CD4-positive, alpha-beta T cell treated with Interferon gamma for 1 hour (primary cell): Measurements from ENCODE around the gene PTPRM.
"Not testable (repeated sequence)": the region's sequence is repeated elsewhere in the genome, so short reads cannot be mapped to it uniquely, and the experiment has no call there.

ENCODE experiments used
- DNase-seq: peaks from one replicate; pipeline ENCODE4 v3.0.0-alpha.2; 2020

PTPRM gene

DNA sequence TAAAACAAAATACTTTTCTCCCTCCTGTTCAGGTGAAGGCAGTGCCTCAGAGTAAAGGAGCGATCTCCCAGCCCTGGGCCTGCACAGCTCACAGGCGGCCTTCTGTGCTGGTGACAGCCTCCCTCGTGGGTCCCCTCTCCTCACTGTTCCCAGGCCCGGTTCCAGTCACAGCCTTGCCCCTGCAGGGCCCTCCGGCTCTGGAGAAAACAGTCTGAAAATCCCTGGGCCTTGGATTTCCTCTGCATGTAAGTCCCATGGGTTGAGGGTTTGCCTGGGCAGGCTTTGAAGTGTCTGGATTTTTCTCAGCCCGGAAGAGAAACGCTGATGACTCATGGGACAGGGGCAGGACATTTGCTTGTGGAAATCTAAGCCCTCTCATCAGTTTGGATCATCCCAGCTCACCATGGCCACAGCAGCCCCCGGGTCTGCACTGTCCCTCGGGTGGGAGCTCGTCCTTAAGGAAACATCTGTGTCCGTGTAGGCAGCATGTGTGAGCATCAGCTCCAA lies 856.0 kb downstream of the PTPRM start:
- no peak for DNase-seq

DNA sequence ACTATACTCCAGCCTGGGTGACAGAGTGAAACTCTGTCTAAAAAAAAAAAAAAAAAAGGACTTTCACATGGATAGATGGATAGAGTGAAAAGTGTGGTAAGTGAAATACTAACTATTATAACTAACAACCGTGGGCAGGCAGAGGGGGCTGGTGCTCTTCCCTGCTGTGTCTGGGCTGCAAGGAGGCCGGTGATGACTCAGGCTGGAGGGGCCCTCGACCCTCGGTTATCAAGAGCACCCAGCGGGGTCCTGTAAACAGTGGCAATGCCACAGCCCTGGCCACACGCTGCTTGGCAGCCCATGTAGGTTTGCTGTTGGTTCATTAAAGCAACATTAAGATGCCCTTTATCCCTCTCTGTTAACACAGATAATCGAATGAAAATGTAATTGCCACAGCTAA lies 857.4 kb downstream of the PTPRM start:
- DNase-seq: no peak

DNA sequence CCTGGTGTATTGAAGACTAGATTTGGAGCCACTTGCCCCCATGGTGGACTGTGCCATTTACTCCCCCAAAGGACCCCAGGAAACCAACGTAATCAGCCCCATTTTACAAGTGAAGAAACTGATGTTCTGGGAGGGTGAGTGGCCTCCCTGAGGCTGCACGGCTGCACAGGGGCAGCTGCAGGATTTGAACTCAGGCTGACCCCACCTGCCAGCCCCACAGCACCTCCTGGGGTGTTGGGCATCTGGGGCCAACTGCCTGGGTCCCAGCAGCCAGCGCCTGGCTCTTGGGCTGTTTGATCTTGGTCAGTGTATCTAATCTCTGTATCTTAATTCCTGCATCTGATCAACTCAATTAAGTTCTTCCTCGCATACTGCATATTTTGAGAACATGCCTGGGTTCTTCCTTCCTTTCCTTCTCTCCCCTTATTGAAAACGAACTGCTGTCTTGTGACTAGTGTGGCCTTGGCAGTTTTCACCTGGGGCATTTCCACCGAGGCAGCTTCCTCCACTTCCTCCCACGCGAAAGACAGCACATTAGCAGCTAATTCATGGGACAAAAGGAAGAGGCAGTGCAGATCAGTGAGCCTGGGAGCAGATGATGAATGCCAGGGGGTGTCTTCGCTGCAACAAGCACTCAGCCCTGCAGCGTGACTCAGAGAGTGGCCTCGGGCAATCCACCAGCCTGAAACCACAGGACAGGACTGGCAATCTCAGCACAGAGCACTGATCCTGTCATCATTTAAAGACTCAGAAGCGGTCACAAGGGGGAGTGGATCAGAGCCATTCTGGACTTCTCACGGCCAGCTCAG lies 858.0 kb downstream of the PTPRM start:
- no peak for DNase-seq

DNA sequence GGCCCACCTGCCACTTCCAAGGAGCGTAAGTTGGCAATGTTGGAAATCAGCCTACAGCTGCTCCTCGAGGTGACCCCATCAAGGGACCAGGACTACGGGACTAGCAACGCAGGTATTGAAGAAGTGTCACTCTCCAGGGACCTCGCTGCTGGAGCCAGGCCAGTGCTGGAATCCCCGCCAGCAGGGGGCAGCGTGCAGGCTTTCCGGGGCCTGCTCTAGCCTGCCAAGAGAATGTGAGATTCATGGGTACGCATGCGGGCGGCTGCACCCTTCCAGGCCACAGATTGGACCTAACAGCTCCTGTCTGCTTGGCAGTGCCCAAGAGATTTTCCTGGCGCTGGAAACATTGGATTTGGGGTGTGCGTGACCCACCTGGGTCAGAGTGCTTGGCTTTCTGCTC lies 859.3 kb downstream of the PTPRM start:
- no peak for DNase-seq

DNA sequence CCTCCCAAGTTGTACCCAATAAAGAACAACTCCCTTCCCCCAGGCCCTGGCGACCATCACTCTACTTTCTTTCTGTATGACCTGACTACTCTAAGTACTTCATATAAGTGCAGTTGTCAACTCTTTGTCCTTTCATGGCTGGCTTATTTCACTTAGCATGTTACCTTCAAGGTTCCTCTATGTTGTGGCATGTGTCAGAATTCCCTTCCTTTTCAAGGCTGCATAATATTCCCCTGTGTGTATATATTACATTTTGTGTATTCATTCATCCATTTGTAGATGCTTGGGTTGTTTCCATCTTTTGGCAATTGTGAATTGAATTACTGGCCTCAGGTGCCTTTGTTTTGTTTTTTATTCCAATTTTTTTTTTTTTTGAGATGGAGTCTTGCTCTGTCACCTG lies 860.2 kb downstream of the PTPRM start:
- no peak for DNase-seq

DNA sequence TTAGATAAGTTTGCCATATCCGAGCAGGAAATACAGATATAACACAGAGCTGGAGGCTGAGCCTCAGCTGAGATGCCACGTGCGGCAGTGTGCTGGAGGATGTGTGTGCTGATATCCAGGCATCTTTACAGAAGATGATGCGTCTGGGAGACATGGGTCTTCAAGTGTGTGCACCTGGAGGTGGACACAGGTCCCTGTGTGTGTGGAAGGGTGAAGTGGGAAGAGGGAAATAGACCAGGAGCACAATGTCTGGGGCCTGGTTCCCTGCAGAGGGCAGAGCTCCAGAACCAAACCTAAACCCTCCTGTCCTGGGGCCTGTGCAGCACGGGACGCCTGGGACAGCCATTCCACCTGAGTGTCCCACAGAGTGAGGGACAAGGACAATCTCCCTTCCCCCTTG lies 861.8 kb downstream of the PTPRM start:
- no peak for DNase-seq

DNA sequence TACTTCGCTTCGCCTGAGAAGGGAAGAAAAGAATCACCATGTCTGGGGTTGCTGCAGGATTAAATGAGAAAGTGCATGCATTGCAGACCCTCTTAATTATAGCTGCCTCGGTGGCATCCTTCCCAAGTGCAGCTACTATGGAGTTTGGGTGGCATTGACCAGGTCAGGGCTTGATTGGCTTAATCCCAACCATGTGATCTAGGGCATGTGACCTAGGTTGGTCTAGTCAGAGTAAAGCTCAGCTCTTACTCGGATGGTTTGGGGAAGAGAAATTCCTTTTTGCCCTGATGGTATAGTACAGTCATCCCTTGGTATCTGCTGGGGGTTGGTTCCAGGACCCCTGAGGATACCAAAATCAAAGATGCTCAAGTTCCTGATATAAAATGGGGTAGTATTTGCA lies 863.9 kb downstream of the PTPRM start:
- DNase-seq: no peak

DNA sequence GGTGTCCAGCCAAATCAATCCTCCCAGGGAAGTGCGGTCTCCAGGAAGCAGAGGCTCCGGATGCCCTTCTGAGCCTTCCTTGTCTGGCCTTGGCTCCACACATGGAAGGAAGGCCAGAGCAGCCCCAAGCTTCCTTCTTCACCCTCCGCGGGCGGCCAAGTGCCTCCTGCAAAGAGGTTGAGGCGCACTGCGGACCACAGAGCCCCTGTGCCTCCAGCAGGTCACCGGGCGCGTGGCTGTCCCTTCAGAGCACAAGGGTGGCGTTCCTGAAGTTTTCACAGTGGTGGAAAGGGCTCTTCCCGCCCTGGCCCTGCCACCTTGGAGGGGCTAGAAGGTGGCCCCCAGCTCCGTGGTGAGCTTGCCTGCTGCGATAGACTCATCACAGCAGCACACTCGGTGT lies 866.2 kb downstream of the PTPRM start:
- no peak for DNase-seq

DNA sequence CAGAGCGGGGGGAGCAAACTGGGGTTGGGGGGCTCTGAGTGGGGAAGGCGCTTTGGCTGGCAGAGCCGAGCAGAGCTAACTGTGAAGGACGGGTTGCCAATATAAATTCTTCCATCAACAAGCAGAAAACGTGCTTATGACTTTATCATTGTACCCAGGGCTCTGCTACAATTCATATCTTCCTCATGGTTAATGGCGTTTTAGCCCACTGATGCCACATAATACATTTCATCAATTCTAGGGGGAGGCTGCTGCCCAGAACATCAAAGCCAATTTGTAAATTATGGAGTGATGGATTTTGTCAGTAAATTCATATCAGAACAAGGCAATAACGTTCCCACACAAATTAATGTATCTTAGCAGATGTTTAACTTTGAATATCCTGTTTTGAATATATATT lies 866.7 kb downstream of the PTPRM start:
- DNase-seq: no peak

DNA sequence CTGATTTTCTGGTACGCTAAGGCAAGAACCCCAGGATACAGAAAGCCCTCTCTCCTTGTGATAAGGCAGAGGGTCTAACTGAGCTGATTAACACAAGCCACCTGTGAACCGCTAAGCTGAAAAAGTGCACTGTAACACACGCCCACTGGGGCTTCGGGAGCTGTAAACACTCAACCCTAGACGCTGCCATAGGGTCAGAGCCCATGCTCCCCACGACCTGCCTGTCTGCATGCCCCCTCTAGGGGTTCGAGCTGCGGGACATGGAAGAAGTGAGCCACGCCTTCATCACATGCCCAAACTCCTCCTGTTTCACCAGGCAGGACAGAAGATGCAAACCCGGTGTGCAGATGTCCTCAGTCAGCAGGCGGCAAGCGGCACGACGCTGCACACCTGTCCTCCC lies 868.3 kb downstream of the PTPRM start:
- no peak for DNase-seq

DNA sequence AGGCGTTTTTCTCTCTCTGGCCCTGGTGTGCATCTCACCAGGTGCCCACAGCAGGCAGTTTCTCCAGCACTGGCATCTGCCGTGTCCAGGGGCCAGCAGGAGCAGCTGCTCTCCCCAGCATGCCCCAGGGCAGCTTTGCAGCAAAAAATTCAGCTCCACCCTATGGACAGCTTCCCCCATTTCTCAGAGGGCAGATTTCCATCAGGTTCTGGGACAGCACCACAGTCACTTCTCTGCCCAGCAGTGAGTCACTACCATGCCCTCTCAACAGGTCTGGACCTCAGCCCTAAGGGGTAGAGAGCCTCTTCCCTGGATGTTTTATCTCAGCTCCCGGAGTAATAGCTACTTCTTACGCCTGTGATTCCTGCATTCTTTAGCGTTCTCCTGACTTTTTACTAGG lies 871.9 kb downstream of the PTPRM start:
- DNase-seq: no peak

DNA sequence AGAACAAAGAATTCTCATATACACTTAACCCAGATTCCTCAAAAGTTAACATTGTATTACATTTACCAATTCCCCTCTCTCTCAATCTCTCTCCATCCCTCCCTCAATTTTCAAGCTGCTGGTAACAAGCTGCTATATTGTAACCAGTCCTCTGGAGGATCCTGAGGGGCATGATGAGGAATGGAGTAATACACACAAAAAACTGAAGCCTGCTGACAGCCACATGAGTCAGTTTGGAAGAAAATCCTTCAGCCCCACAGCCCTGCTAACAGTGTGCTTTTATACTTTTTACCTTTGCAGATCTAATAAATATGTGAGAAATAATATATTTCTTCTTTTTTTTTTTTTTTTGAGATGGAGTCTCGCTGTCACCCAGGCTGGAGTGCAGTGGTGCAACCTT lies 876.4 kb downstream of the PTPRM start:
- DNase-seq: no peak

DNA sequence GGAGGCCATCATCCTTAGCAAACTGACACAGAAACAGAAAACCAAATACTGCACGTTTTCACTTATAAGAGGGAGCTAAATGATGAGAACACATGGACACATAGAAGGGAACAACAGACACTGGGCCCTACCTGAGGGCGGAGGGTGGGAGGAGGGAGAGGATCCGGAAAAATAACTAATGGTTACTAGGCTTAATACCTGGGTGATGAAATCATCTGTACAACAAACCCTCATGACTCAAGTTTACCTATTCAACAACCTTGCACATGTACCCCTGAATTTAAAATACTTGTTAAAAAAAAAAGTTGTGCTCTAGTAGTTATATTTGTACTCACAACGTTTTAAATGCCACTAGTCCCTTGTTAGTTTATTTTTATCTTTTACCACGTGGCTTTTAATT lies 879.8 kb downstream of the PTPRM start:
- DNase-seq: not testable (repeated sequence)

DNA sequence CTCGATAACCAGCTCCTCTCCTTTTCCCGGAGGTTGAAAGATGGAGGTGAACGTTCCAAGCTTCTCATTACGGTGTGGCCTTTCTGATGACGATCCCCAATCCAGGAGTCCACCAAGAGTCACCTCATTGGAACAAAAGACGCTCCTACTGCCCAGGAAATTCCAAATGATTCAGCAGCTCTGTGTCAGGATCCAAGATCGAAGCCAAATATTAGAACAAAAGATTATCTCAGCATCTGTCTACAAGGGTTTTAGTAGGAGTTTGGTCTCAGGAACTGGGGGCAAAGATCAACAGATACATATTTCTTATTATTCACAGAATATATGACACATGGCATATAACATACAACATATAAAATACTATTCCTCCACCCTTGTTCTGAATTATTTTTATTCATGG lies 881.0 kb downstream of the PTPRM start:
- DNase-seq: no peak

DNA sequence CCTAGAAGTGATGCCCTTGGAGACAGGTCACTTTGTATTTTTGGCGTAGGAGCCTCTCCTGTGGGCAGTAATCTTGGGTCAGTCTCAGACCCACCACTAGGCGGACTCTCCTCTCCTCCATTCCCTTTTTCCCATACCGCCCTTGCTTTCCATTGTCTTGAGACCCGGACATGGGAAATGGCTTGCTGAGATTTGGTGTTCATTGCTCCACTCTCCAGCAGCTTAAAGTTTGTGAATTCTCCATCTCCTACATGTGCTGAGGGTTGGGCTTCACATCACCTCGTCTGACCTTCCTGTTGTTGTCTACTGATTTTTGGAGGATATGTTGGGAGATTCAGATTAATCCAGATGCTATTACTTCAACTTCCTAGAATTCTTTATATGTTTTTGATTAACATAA lies 882.9 kb downstream of the PTPRM start:
- no peak for DNase-seq

DNA sequence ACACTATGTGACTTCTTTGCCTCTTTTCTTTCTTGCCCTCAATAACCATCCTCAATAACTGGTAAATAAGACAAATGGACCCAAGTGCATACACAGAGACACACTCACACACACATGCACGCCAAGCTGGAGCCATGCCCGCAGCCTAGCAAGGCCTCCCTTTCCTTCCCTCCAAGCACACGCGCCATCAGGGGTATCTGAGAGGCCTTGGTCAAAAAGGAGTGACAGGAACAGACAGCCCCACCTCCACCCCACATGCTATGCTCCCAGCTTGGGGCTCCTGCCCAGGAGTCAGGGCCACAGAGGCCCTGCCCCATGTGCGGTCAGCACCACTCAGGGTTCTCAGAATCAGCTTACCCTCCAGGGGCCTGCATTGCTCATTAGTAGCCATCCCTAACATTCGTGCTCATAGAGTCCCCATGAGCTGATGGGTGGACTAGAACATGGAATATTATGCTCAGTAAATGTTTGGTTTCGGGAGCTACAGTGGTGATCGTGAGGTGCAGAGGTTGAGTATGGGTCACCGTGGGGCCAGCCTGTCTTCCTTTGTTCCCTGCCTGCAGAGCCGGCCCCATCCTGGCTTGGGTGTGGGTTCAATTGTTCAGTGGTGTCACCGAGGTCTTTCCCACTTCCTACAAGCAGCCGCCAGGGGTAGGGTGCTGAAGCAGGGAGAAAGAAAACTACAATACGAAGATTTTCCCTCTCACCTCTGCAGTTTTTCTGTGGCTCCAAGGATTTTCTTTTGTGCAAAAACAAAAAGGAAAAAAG lies 884.0 kb downstream of the PTPRM start:
- no peak for DNase-seq

DNA sequence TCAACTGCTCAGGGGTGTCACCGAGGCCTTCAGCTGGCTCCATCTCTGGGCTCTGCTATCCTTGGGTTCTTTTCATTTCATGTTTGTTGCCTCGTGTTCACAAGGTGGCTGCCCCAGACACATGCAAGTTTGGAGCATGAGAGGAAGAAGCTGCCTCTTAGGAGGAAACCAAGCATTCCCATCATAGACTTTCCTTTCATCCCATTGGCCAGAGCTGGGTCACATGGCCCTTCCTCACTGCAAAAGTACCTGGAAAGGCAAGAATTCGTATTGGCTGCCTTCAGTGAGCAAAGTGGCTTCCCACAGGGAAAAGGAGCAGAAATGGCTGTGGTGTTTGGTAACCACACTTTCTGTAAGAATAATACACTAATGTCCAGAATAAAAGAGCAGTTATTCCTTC lies 886.4 kb downstream of the PTPRM start:
- DNase-seq: no peak

DNA sequence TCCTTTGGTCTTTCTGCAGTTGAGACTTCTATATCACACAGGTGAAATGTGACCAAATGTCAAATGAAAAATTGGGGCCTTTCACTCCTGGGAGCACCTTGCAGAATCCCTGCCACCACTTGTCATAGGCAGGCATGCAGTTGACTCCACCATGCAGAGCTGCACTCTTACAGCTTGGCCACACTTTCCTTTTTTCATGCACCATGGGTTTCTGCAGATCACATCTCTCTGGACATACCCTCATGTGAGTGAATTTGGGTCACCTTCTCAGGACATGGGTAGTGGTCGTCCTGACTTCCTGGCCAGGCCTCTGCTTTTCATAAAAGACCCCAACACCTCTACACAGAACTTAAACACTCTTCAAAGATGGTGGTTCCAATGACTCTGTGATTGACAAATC lies 887.0 kb downstream of the PTPRM start:
- DNase-seq: no peak

DNA sequence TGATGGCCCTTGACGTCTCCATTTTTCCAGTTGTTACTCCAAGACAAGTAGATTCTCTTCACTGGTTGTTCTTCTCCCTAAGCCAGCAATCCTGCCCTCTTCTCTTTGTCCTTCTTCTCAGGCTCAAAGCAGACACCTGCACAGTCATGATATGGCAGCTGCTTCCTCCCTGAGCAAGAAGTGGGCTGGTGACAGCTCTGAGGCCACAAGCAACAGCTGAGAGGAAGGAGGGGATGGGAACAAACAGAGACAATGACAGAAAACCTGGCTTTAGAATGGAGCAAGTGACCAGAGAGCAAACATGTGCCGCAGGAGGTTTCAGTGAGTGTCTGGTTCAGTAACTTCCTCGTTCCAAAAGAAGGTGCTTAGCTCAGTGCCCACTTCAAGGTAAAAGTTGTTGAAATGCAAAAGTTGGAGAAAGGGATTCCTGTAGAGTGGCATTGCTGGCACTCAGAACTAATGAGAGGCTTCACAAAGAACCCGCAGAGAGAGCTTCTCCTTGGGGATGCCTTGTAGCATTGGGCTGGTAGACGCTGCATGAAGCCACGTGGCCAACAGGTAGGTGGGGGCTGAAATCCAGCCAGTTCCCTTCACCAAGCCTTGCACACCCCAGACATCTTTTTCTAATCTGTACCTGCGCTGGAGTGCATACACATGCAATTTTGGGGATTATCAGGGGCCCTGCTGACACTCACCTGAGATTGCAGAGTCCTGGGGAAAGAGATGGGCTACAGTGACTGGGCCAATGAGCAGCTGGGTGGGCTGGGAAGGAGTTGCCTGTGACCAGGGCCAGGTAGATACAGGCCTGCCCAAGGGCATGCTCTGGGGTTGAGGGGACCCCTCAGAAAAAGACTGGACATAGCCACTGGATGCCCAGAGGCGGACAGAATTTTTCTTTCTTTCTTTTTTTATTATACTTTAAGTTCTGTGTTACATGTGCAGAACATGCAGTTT lies 888.8 kb downstream of the PTPRM start:
- no peak for DNase-seq
